K562 (cell line): Measurements from ENCODE around the gene CD300LD. TPM values are rescaled to one million over a fixed set of nuclear protein-coding genes. Genes with fewer than 3 reads are reported as not detected.

Experiments used
- ATAC-seq: fragments of 200-7000 bp; cut with Tn5 transposase; 3 replicates; pipeline ENCODE4 v1.9.1; 2020; ENCODE audit warnings: moderate library complexity
- BruUV-seq: library from RNA; stranded (reverse); fragments of 400-500 nt; replicated peaks from 2 replicates; lab custom pipeline; 2021; lab: Mats Ljungman, UMichigan
- CTCF ChIA-PET: fragments of 300-600 bp; formaldehyde crosslinking; extraction: SDS; loops from one replicate; lab custom pipeline; 2021; ENCODE audit warnings: low intra/inter-chr PET ratio; lab: Yijun Ruan, JAX
- POLR2A ChIA-PET: fragments of 300-600, 350-650 bp; sonication (Branson Sonifier 250); formaldehyde crosslinking; extraction: SDS; loops from one replicate; lab custom pipeline; 2021; ENCODE audit warnings: antibody characterized with exemption, inconsistent platforms; lab: Yijun Ruan, JAX
- DNase-seq, 4 experiments: peaks; one replicate each; pipeline versions ENCODE4 v3.0.0 to v3.0.0-alpha.2; 2011 to 2018; ENCODE audit warnings: low spot score in 3 of 4, mixed read lengths in 3 of 4; ENCODE audit errors: extremely low read depth in 1 of 4
- FAIRE-seq: peaks from 2 replicates; lab custom pipeline; 2011; peaks lifted over from hg19 to GRCh38; lab: Jason Lieb, UNC
- H2AFZ ChIP-seq: 2 replicates; pipeline ENCODE4 v1.6.0; 2011; ENCODE audit warnings: low read depth, low read length, control low read depth, inconsistent platforms
- H3K27ac ChIP-seq: fragments of 200-600 bp; 3 replicates; pipeline ENCODE4 v1.8.0; 2011; ENCODE audit warnings: low read depth, mild to moderate bottlenecking, control low read depth, inconsistent platforms, low read length, moderate library complexity, mixed read lengths; ENCODE audit errors: extremely low read depth
- H3K27me3 ChIP-seq, 2 experiments: fragments of 300-600 bp in 1 of 2; 2 replicates in 1 of 2; 3 replicates in 1 of 2; pipeline versions ENCODE4 v1.6.0 to v1.8.0; 2011; ENCODE audit warnings: inconsistent platforms in 2 of 2, low read length in 2 of 2, mild to moderate bottlenecking in 1 of 2, mixed read lengths in 1 of 2, moderate library complexity in 1 of 2; ENCODE audit not compliant: control insufficient read depth in 2 of 2, insufficient read depth in 2 of 2
- H3K36me3 ChIP-seq: fragments of 300-600 bp; 3 replicates; pipeline ENCODE4 v1.8.0; 2011; ENCODE audit warnings: mild to moderate bottlenecking, low read length, inconsistent platforms; ENCODE audit not compliant: control insufficient read depth, insufficient read depth
- H3K4me1 ChIP-seq, 2 experiments: fragments of 200-600 bp in 1 of 2; replicated peaks in 1 of 2; 2 replicates in 1 of 2; 3 replicates in 1 of 2; pipeline versions ENCODE4 v1.5.1 to v1.8.0; 2011; ENCODE audit warnings: inconsistent platforms in 2 of 2, low read length in 2 of 2, mild to moderate bottlenecking in 1 of 2, mixed read lengths in 1 of 2, moderate library complexity in 1 of 2; ENCODE audit not compliant: control insufficient read depth in 2 of 2, insufficient read depth in 2 of 2
- H3K4me2 ChIP-seq: 2 replicates; pipeline ENCODE4 v1.6.1; 2011; ENCODE audit warnings: low read length, control low read depth, inconsistent platforms, mixed read lengths; ENCODE audit not compliant: insufficient read depth
- H3K4me3 ChIP-seq: fragments of 200-600 bp; sonication (generic), shearing (Covaris generic); 2 replicates; pipeline ENCODE4 v1.5.1; 2016; ENCODE audit warnings: control low read depth, inconsistent platforms
- H3K79me2 ChIP-seq: fragments of 200-600 bp; 3 replicates; pipeline ENCODE4 v1.8.0; 2011; ENCODE audit warnings: low read length, inconsistent platforms; ENCODE audit not compliant: control insufficient read depth, insufficient read depth
- H3K9ac ChIP-seq, 2 experiments: 2 replicates each; pipeline versions ENCODE4 v1.6.0 to v1.6.1; 2011; ENCODE audit warnings: low read depth in 2 of 2, low read length in 2 of 2, control low read depth in 1 of 2, inconsistent platforms in 1 of 2, mild to moderate bottlenecking in 1 of 2, mixed read lengths in 1 of 2; ENCODE audit not compliant: insufficient read depth in 1 of 2
- H3K9me1 ChIP-seq: one replicate; pipeline ENCODE4 v1.6.0; 2011; ENCODE audit warnings: inconsistent platforms, mild to moderate bottlenecking, low read length, moderate library complexity; ENCODE audit not compliant: control insufficient read depth, insufficient read depth
- H3K9me3 ChIP-seq: replicated peaks from 2 replicates; pipeline ENCODE4 v1.5.1; 2011; ENCODE audit warnings: low read depth, low read length, inconsistent platforms; ENCODE audit not compliant: control insufficient read depth, insufficient read depth
- H4K20me1 ChIP-seq: replicated peaks from 2 replicates; pipeline ENCODE4 v1.6.1; 2011; ENCODE audit warnings: low read length, inconsistent platforms, mixed read lengths; ENCODE audit not compliant: control insufficient read depth, insufficient read depth
- ASH1L ChIP-seq: fragments of 450-650 bp; IDR thresholded peaks from 2 replicates; pipeline ENCODE4 v1.6.1; 2018; ENCODE audit warnings: borderline replicate concordance, mild to moderate bottlenecking, low read depth; ENCODE audit not compliant: partially characterized antibody
- GTF3C2 ChIP-seq: IDR thresholded peaks from 3 replicates; pipeline ENCODE4 v1.6.1; 2011; ENCODE audit warnings: borderline replicate concordance, mild to moderate bottlenecking, moderate library complexity; ENCODE audit not compliant: insufficient read length; ENCODE audit errors: extremely low read depth
- HDAC3 ChIP-seq: fragments of 450-650 bp; IDR thresholded peaks from 2 replicates; pipeline ENCODE4 v1.6.1; 2018; ENCODE audit warnings: borderline replicate concordance, mild to moderate bottlenecking, moderate library complexity; ENCODE audit not compliant: partially characterized antibody
- NR4A1 ChIP-seq, 2 experiments: fragments of 250-450 bp in 1 of 2; fragments of 450-650 bp in 1 of 2; sonication (Bioruptor Pico) in 1 of 2; IDR thresholded peaks; 2 replicates each; pipeline versions ENCODE4 v1.4.0 to v1.6.1; 2016 to 2020; ENCODE audit warnings: mild to moderate bottlenecking in 2 of 2, missing compliant biosample characterization in 1 of 2, missing genetic modification characterization in 1 of 2, moderate library complexity in 1 of 2
- PYGO2 ChIP-seq: fragments of 450-650 bp; IDR thresholded peaks from 2 replicates; pipeline ENCODE4 v1.6.1; 2016; ENCODE audit warnings: mild to moderate bottlenecking, missing genetic modification characterization, moderate library complexity, missing compliant biosample characterization
- SMAD1 ChIP-seq: fragments of 150-350 bp; IDR thresholded peaks from 2 replicates; pipeline ENCODE4 v1.6.1; 2014; ENCODE audit warnings: low read length, low read depth; ENCODE audit not compliant: partially characterized antibody
- SMARCA4 ChIP-seq: fragments of 450-650 bp; IDR thresholded peaks from 2 replicates; pipeline ENCODE4 v1.6.1; 2016
- SPI1 ChIP-seq: IDR thresholded peaks from 2 replicates; pipeline ENCODE4 v1.6.1; 2011; ENCODE audit warnings: low read depth, low read length, control low read depth, borderline replicate concordance
- XRCC4 ChIP-seq: IDR thresholded peaks from one replicate; pipeline ENCODE4 v1.6.1; 2011; ENCODE audit not compliant: insufficient read depth, insufficient read length; ENCODE audit errors: extremely low read depth
- ZC3H4 ChIP-seq: sonication (generic); formaldehyde crosslinking; IDR thresholded peaks from 2 replicates; pipeline ENCODE4 v1.9.0; 2021; ENCODE audit warnings: missing genetic modification reagents, borderline replicate concordance
- ZNF133 ChIP-seq: fragments of 250-450 bp; sonication (Bioruptor Pico); IDR thresholded peaks from 2 replicates; pipeline ENCODE4 v1.4.0; 2020; ENCODE audit warnings: mild to moderate bottlenecking
- ZNF586 ChIP-seq: fragments of 450-650 bp; formaldehyde crosslinking; conservative IDR thresholded peaks from 2 replicates; pipeline ENCODE4 v1.4.0; 2020; ENCODE audit warnings: mild to moderate bottlenecking, moderate library complexity
- ZNF589 ChIP-seq: fragments of 200-800 bp; sonication (Bioruptor generic); IDR thresholded peaks from 2 replicates; pipeline ENCODE4 v1.6.1; 2016; ENCODE audit warnings: low read depth, missing genetic modification characterization, missing compliant biosample characterization
- whole genome bisulfite sequencing: fragments of 100-300 bp; shearing (Covaris generic); methylation state at CpG from one replicate; pipeline ENCODE4 v1.1.6; 2016; ENCODE audit warnings: low coverage, mixed read lengths; ENCODE audit not compliant: insufficient coverage; ENCODE audit errors: missing lambda C conversion rate; 5-methylcytosine and 5-hydroxymethylcytosine counted together
- in situ Hi-C: fragments of 300-500 bp; cut with MboI; formaldehyde crosslinking; loops from 4 replicates; pipeline ENCODE4 v1.15.0; 2018; ENCODE audit warnings: inconsistent platforms, mixed read lengths
- intact Hi-C: fragments of 100-400 bp; cut with micrococcal nuclease; formaldehyde crosslinking; loops from 2 replicates; pipeline ENCODE4 v1.14.2; 2022
- polyA plus RNA-seq, 8 experiments: library from polyadenylated mRNA; depleted of rRNA in 4 of 8; stranded (reverse) in 5 of 8; unstranded in 3 of 8; fragments of >200 nt; fragmentation: Nextera tagmentation in 2 of 8; fragmentation: Illumina TruSeq in 1 of 8; extraction: Ambion mirVana in 2 of 8; extraction: Trizol in 1 of 8; gene quantifications; 2 replicates each; pipeline versions ENCODE4 v1.2.1 to v1.2.3, GENCODE V29; 2011 to 2014; ENCODE audit warnings: inconsistent platforms in 1 of 8, missing spikeins in 1 of 8
- total RNA-seq, 7 experiments: library from RNA; depleted of rRNA in 6 of 7; stranded (reverse); fragments of >200 nt in 6 of 7; fragmentation: Illumina TruSeq in 2 of 7; extraction: Trizol in 2 of 7; gene quantifications; 2 replicates each; pipeline versions ENCODE4 v1.2.1 to v1.2.3, GENCODE V29; 2011 to 2021; ENCODE audit warnings: low replicate concordance in 1 of 7
- TF ChIP-seq, protein P1 (sequence below): fragments of 450-650 bp; conservative IDR thresholded peaks from 2 replicates; pipeline ENCODE4 v1.6.1; 2016; ENCODE audit warnings: missing genetic modification characterization, low read depth, mild to moderate bottlenecking, missing compliant biosample characterization, moderate library complexity

The CD300LD gene
- total and polyA plus RNA-seq, 9 of the 15 experiments (the other 6 are each of a cell fraction or from before 2014, with no cell fraction given), result not detected

- peak; percentile 42; the same call in 1 of the 2 replicates for TF ChIP-seq SPI1
- TF ChIP-seq, all 486 proteins: peak for 5
These were observed 12.2 kb downstream of the CD300LD start (continued) for GRCh38 chr17:74579900-74580299.

GRCh38 chr17:74578979-74579378 is 13.1 kb downstream of the CD300LD start:
- H3K9me3 ChIP-seq, result no peaks in the 10 kb centered on the region
- H3K9ac ChIP-seq, result no peak overlapping the region
- ATAC-seq, result no peak
- no peaks in the 10 kb centered on the region for H3K36me3 ChIP-seq
- H4K20me1 ChIP-seq, result 0 out of 2 replicates have a peak, but pooled peaks cover 3% of the 10 kb centered on the region
- TF ChIP-seq ZNF589 (CRISPR knock-in tag), result no peak
- TF ChIP-seq ZC3H4 (CRISPR knock-in tag), result no peak
- TF ChIP-seq ZNF586 (CRISPR knock-in tag), result no peak
- no peak for TF ChIP-seq SMARCA4
- no peak for TF ChIP-seq PYGO2 (tag)
- no peak for TF ChIP-seq NR4A1 (CRISPR knock-in tag; IDR thresholded peaks at IDR 0.05)
- TF ChIP-seq NR4A1 (tag; IDR thresholded peaks at IDR 0.05), result no peak
- TF ChIP-seq XRCC4, result no peak
- TF ChIP-seq SMAD1, result no peak
- TF ChIP-seq, protein P1, sequence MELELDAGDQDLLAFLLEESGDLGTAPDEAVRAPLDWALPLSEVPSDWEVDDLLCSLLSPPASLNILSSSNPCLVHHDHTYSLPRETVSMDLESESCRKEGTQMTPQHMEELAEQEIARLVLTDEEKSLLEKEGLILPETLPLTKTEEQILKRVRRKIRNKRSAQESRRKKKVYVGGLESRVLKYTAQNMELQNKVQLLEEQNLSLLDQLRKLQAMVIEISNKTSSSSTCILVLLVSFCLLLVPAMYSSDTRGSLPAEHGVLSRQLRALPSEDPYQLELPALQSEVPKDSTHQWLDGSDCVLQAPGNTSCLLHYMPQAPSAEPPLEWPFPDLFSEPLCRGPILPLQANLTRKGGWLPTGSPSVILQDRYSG (tag), result no peak
- no peak for TF ChIP-seq HDAC3
- no peak for TF ChIP-seq GTF3C2
- TF ChIP-seq ASH1L, result no peak
- TF ChIP-seq ZNF133 (CRISPR knock-in tag), result no peak
- H3K9me1 ChIP-seq, result peaks cover 2% of the 10 kb centered on the region
- no peak overlapping the region for H3K4me2 ChIP-seq
- H3K79me2 ChIP-seq, result no peaks in the 10 kb centered on the region
- WGBS, result 6% methylated on average over 9 of the region's 9 CpGs
- no peak overlapping the region for H2AFZ ChIP-seq
- CTCF ChIA-PET, result no interaction called here
- intact Hi-C loops (no loop called here), in situ Hi-C loops (no loop called here)
- H3K4me1 ChIP-seq, result no peaks in the 10 kb centered on the region
- H3K27me3 ChIP-seq, result peaks cover 8 to 34% of the 10 kb centered on the region in 2 experiments; a peak in 4 of 5 replicates
- no TSS peak for BruUV-seq
- POLR2A ChIA-PET, result interaction anchor here (1.0 kb wide), 2 partner anchors 13 kb away, joined by 3 read pairs; no protein-coding TSS in a partner anchor
- H3K27ac ChIP-seq, result no peak overlapping the region
- FAIRE-seq, result no peak
- H3K4me3 ChIP-seq, result no peak overlapping the region
- no peak for DNase-seq
